ENCODE measurements around the gene CDH5. TPM values are rescaled to one million over a fixed set of nuclear protein-coding genes. Genes with fewer than 3 reads are reported as not detected.

CDH5 gene
- total RNA-seq, 5 donors from 2014 or later (not counting 1 experiment from before 2014, with no cell fraction given): 0.10 to 0.20 TPM; not detected in 3

DNA sequence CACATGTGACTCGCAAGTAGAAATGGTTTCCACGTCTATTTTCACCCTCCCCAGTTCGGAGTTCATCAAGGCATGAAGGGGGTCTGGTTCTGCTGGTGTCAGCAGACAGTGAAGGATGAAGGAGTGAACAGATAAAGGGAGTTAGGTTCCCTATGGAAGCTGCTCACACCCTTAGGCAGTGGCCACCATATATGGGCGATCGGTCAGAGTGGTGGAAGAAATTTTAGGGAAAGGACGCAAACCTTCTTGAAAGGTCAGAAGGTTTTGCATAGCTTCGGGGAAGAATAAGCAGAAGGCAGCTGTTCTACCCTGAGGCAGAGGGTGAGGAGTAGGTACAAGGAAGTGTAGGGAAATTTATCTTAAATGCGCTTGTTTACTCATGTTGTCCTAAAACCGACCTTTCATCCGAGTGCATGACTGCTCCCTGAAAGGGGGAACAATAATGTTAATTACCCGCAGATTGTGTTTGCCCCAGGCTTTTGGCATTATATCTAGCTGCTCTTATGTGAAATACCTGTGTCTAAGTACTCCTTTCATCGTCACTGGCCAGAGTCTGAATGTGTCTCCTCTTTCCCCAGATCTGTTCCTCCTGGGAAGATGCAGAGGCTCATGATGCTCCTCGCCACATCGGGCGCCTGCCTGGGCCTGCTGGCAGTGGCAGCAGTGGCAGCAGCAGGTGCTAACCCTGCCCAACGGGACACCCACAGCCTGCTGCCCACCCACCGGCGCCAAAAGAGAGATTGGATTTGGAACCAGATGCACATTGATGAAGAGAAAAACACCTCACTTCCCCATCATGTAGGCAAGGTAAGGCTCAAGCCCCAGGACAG, 12.5 kb downstream of the CDH5 start:
- H3K9me3 Mint-ChIP-seq: peaks cover 0 to 9% (median 5%) of the 10 kb centered on the region in 3 donors
- CTCF ChIA-PET: no interaction called here

DNA sequence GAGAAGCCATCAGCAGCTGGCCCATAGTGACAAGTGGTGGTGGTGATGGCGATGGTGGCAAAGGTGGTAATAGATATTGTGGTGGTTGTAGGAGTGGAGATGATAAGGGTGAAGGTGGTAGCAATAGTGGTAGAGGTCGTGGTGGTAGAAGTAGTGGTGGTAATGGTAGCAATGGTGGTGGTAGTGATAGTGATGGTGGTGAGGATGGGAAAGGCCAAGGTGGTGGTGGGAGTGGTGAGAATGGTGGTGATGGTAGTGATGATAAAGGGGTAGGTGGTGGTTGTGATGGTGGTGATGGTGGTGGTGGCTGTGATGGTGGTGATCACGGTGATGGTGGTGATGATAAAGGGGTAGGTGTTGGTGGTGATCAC, 13.1 kb downstream of the CDH5 start:
- Mint-ChIP-seq H3K9me3 (peaks cover 0 to 9% (median 5%) of the 10 kb centered on the region in 3 donors), H3K4me1 (no peaks in the 10 kb centered on the region), H3K27me3 (peaks cover 0 to 6% of the 10 kb centered on the region in 2 donors), H3K36me3 (no peaks in the 10 kb centered on the region), H3K27ac (no peak overlapping the region), H3K4me3 (no peak overlapping the region)
- no peak for ATAC-seq (replicated peaks in 1 of 4)
- peaks cover 0 to 10% of the 10 kb centered on the region in 2 experiments for H3K27me3 ChIP-seq (replicated peaks in 1 of 2; ENCODE audit: control insufficient read depth in 2 of 2, extremely low read depth in 1 of 2, insufficient read depth in 2 of 2, low read length in 1 of 2)
- no peaks in the 10 kb centered on the region for H3K9me3 ChIP-seq
- H3K4me1 ChIP-seq (ENCODE audit: control insufficient read depth in 1 of 2, extremely low read depth in 1 of 2, insufficient read depth in 2 of 2, low read length in 2 of 2): no peaks in the 10 kb centered on the region
- no peaks in the 10 kb centered on the region for H3K36me3 ChIP-seq (ENCODE audit: control insufficient read depth in 2 of 2, extremely low read depth in 1 of 2, insufficient read depth in 1 of 2, low read length in 1 of 2)
- 63% methylated on average over 3 of the region's 3 CpGs for WGBS (ENCODE audit: insufficient coverage)
- DNase-seq: no peak
- CTCF ChIA-PET: no interaction called here
- H3K4me3 ChIP-seq (ENCODE audit: control insufficient read depth in 1 of 2, extremely low read depth in 1 of 2, low read length in 1 of 2): no peak overlapping the region
- POLR2A ChIA-PET: no interaction called here
- no peak overlapping the region for H3K27ac ChIP-seq (ENCODE audit: low read length)

More for the DNA sequence above, 12.5 kb downstream of the CDH5 start:
- H3K4me1 Mint-ChIP-seq: no peaks in the 10 kb centered on the region
- H3K27me3 Mint-ChIP-seq: peaks cover 0 to 6% of the 10 kb centered on the region in 2 donors
- DNase-seq (no peak), ATAC-seq (replicated peaks in 1 of 4) (no peak)
- no peak overlapping the region for H3K27ac ChIP-seq (ENCODE audit: low read length)
- peaks cover 0 to 15% of the 10 kb centered on the region in 2 experiments for H3K27me3 ChIP-seq (replicated peaks in 1 of 2; ENCODE audit: control insufficient read depth in 2 of 2, extremely low read depth in 1 of 2, insufficient read depth in 2 of 2, low read length in 1 of 2)
- POLR2A ChIA-PET: no interaction called here
- no peak overlapping the region for H3K4me3 Mint-ChIP-seq
- H3K4me3 ChIP-seq (ENCODE audit: control insufficient read depth in 1 of 2, extremely low read depth in 1 of 2, low read length in 1 of 2): no peak overlapping the region
- 92% methylated on average over 12 of the region's 18 CpGs for WGBS (ENCODE audit: insufficient coverage)
- H3K36me3 ChIP-seq (ENCODE audit: control insufficient read depth in 2 of 2, extremely low read depth in 1 of 2, insufficient read depth in 1 of 2, low read length in 1 of 2): no peaks in the 10 kb centered on the region
- H3K36me3 Mint-ChIP-seq: no peaks in the 10 kb centered on the region
- H3K9me3 ChIP-seq: no peaks in the 10 kb centered on the region
- H3K4me1 ChIP-seq (ENCODE audit: control insufficient read depth in 1 of 2, extremely low read depth in 1 of 2, insufficient read depth in 2 of 2, low read length in 2 of 2): no peaks in the 10 kb centered on the region
- H3K27ac Mint-ChIP-seq: no peak overlapping the region

DNA sequence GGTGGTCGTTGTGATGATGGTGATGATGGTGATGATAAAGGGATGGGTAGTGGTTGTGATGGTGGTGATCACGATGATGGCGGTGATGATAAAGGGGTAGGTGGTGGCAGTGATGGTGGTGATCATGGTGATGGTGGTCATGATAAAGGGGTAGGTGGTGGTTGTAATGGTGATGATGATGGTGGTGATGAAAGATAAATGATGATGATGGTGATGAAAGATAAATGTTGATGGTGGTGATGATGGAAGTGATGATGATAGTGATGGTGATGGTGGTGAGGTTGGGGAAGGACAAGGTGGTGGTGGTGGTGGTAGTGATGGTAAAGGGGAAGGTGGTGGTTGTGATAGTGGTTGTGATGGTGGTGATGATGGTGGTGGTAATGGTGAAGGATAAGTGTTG, 13.9 kb downstream of the CDH5 start:
- Histone ChIP-seq H3K9me3 (no peaks in the 10 kb centered on the region), H3K4me1 (ENCODE audit: control insufficient read depth in 1 of 2, extremely low read depth in 1 of 2, insufficient read depth in 2 of 2, low read length in 2 of 2) (no peaks in the 10 kb centered on the region), H3K36me3 (ENCODE audit: control insufficient read depth in 2 of 2, extremely low read depth in 1 of 2, insufficient read depth in 1 of 2, low read length in 1 of 2) (no peaks in the 10 kb centered on the region), H3K27me3 (replicated peaks in 1 of 2; ENCODE audit: control insufficient read depth in 2 of 2, extremely low read depth in 1 of 2, insufficient read depth in 2 of 2, low read length in 1 of 2) (peaks cover 0 to 10% of the 10 kb centered on the region in 2 experiments), H3K27ac (ENCODE audit: low read length) (no peak overlapping the region), H3K4me3 (ENCODE audit: control insufficient read depth in 1 of 2, extremely low read depth in 1 of 2, low read length in 1 of 2) (no peak overlapping the region)
- peaks cover 0 to 9% (median 5%) of the 10 kb centered on the region in 3 donors for H3K9me3 Mint-ChIP-seq
- peaks cover 0 to 6% of the 10 kb centered on the region in 2 donors for H3K27me3 Mint-ChIP-seq
- 60% methylated on average over 3 of the region's 3 CpGs for WGBS (ENCODE audit: insufficient coverage)
- ATAC-seq (replicated peaks in 1 of 4) (no peak), DNase-seq (no peak)
- no peak overlapping the region for H3K4me3 Mint-ChIP-seq
- H3K4me1 Mint-ChIP-seq: no peaks in the 10 kb centered on the region
- CTCF ChIA-PET: no interaction called here
- no peak overlapping the region for H3K27ac Mint-ChIP-seq
- no peaks in the 10 kb centered on the region for H3K36me3 Mint-ChIP-seq
- POLR2A ChIA-PET: no interaction called here

DNA sequence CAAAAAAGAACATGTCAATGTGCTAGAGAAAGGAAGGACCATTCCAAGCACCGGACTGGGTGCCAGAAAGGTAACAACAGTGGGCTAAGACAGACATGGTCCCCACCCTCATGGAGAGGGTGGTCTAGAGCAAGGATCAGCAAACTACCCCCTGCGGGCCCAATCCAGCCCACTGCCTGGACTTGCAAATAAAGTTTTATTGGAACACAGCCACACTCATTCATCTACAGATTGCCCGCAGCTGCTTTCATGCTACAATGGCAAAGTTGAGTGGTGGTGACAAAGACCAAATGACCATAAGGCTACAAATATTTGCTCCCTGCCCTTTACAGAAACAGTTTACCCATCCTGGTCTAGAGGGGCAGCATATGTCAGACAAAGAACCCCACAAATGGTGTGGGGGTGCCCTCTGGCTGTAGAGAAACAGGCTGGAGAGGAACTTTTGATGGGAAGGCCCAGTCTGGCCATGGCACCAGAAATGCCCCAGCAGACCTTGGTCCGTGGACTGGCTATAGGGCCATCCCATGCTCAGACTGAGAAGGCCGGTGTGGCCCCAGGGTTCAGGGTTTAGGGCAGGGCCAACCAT, 15.2 kb downstream of the CDH5 start:
- H3K27me3 Mint-ChIP-seq: peaks cover 2 to 4% of the 10 kb centered on the region in 2 donors
- H3K27ac ChIP-seq (ENCODE audit: low read length): no peak overlapping the region

DNA sequence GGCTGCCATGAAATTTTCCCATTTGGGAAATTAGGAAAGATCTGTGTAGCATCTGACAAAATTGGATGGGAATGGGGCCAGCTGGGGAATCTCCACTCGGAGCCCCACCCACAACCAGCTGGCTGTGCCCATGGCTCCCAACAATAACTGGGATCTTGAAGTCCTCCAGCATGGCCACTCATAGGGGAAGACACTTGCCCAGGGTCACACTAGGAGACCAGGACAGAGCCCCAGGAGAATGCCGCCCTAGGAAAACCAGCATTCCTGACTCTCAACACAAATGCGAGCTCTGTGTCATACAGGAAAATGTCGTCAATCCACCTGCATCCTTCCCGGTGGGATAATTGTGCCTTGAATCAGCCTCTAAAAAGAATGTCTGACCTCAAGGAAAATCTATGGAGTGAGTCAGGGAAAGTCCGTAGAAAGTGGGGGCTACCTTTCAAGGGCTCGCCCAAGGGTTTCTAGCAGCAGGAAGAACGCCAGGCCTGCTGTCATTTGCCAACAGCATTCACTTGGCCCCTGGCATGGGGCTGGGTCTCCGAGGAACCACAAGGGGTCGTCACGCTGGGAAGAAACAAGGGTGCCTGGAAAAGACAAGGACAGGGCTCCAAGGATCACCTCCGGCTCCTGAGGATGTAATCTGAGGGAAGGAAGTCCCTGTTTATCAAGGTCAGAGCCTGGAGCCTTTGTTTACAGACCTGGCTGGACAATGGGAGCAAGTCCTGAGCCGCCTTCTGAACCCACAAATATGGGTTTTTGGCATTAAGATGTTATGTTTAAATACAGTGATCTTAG, 15.9 kb downstream of the CDH5 start:
- Mint-ChIP-seq H3K4me3 (no peak overlapping the region), H3K27ac (no peak overlapping the region), H3K9me3 (peaks cover 0 to 9% (median 5%) of the 10 kb centered on the region in 3 donors), H3K36me3 (no peaks in the 10 kb centered on the region), H3K4me1 (no peaks in the 10 kb centered on the region), H3K27me3 (peaks cover 0 to 5% of the 10 kb centered on the region in 2 donors)
- no peak overlapping the region for H3K4me3 ChIP-seq (ENCODE audit: control insufficient read depth in 1 of 2, extremely low read depth in 1 of 2, low read length in 1 of 2)
- no peak for DNase-seq
- H3K27me3 ChIP-seq (replicated peaks in 1 of 2; ENCODE audit: control insufficient read depth in 2 of 2, extremely low read depth in 1 of 2, insufficient read depth in 2 of 2, low read length in 1 of 2): peaks cover 0 to 13% of the 10 kb centered on the region in 2 experiments
- H3K27ac ChIP-seq (ENCODE audit: low read length): no peak overlapping the region
- no peaks in the 10 kb centered on the region for H3K36me3 ChIP-seq (ENCODE audit: control insufficient read depth in 2 of 2, extremely low read depth in 1 of 2, insufficient read depth in 1 of 2, low read length in 1 of 2)
- ATAC-seq (replicated peaks in 1 of 4): no peak
- H3K4me1 ChIP-seq (ENCODE audit: control insufficient read depth in 1 of 2, extremely low read depth in 1 of 2, insufficient read depth in 2 of 2, low read length in 2 of 2): no peaks in the 10 kb centered on the region
- H3K9me3 ChIP-seq: no peaks in the 10 kb centered on the region
- ChIA-PET CTCF (interaction anchor here in 1 of 2 donors (0.5 kb wide), 1 partner anchor 925 kb away, joined by 3 read pairs; no protein-coding TSS in a partner anchor), POLR2A (no interaction called here)
- WGBS (ENCODE audit: insufficient coverage): 86% methylated on average over 9 of the region's 13 CpGs

More for the DNA sequence above, 15.2 kb downstream of the CDH5 start:
- H3K4me3 Mint-ChIP-seq: no peak overlapping the region
- no peaks in the 10 kb centered on the region for H3K36me3 ChIP-seq (ENCODE audit: control insufficient read depth in 2 of 2, extremely low read depth in 1 of 2, insufficient read depth in 1 of 2, low read length in 1 of 2)
- no peaks in the 10 kb centered on the region for H3K4me1 ChIP-seq (ENCODE audit: control insufficient read depth in 1 of 2, extremely low read depth in 1 of 2, insufficient read depth in 2 of 2, low read length in 2 of 2)
- no peaks in the 10 kb centered on the region for H3K36me3 Mint-ChIP-seq
- no peaks in the 10 kb centered on the region for H3K4me1 Mint-ChIP-seq
- no peak overlapping the region for H3K27ac Mint-ChIP-seq
- POLR2A ChIA-PET: no interaction called here
- peaks cover 0 to 7% of the 10 kb centered on the region in 2 experiments for H3K27me3 ChIP-seq (replicated peaks in 1 of 2; ENCODE audit: control insufficient read depth in 2 of 2, extremely low read depth in 1 of 2, insufficient read depth in 2 of 2, low read length in 1 of 2)
- no peak for DNase-seq
- H3K4me3 ChIP-seq (ENCODE audit: control insufficient read depth in 1 of 2, extremely low read depth in 1 of 2, low read length in 1 of 2): no peak overlapping the region
- CTCF ChIA-PET: interaction anchor here in 1 of 2 donors (0.5 kb wide), 1 partner anchor 926 kb away, joined by 3 read pairs; no protein-coding TSS in a partner anchor
- 72% methylated on average over 2 of the region's 5 CpGs for WGBS (ENCODE audit: insufficient coverage)
- H3K9me3 ChIP-seq: no peaks in the 10 kb centered on the region
- no peak for ATAC-seq (replicated peaks in 1 of 4)
- peaks cover 0 to 9% (median 5%) of the 10 kb centered on the region in 3 donors for H3K9me3 Mint-ChIP-seq

DNA sequence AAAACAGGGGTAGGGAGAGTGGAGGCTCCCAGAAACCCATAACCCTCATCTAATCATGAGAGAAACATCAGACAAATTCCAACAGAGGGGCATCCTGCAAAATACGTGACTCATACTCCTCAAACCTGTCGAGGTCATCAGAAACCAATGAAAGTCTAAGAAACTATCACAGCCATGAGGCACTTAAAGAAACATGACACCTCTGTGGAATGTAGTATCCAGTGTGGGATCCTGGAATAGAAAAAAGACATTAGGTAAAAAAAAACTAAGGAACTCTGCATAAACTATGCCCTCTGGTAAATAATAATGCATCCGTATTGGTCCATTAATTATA, 16.4 kb downstream of the CDH5 start:
- Histone ChIP-seq H3K27me3 (replicated peaks in 1 of 2; ENCODE audit: control insufficient read depth in 2 of 2, extremely low read depth in 1 of 2, insufficient read depth in 2 of 2, low read length in 1 of 2) (peaks cover 0 to 19% of the 10 kb centered on the region in 2 experiments), H3K27ac (ENCODE audit: low read length) (no peak overlapping the region), H3K4me1 (ENCODE audit: control insufficient read depth in 1 of 2, extremely low read depth in 1 of 2, insufficient read depth in 2 of 2, low read length in 2 of 2) (no peaks in the 10 kb centered on the region), H3K9me3 (no peaks in the 10 kb centered on the region), H3K36me3 (ENCODE audit: control insufficient read depth in 2 of 2, extremely low read depth in 1 of 2, insufficient read depth in 1 of 2, low read length in 1 of 2) (no peaks in the 10 kb centered on the region), H3K4me3 (ENCODE audit: control insufficient read depth in 1 of 2, extremely low read depth in 1 of 2, low read length in 1 of 2) (no peak overlapping the region)
- DNase-seq (no peak), ATAC-seq (replicated peaks in 1 of 4) (no peak)
- Mint-ChIP-seq H3K27me3 (peaks cover 0 to 9% of the 10 kb centered on the region in 2 donors), H3K9me3 (peaks cover 0 to 9% (median 5%) of the 10 kb centered on the region in 3 donors), H3K27ac (no peak overlapping the region), H3K4me1 (no peaks in the 10 kb centered on the region), H3K4me3 (no peak overlapping the region), H3K36me3 (no peaks in the 10 kb centered on the region)
- ChIA-PET CTCF (no interaction called here), POLR2A (no interaction called here)
- WGBS (ENCODE audit: insufficient coverage): 100% methylated on average over 1 of the region's 3 CpGs

All from T-cell (primary cell).